LNCaP clone FGC (cell line): ENCODE results near the gene NKAIN4.

Source experiments
- DNase-seq: peaks from one replicate; pipeline ENCODE4 v3.0.0-alpha.2; 2011; ENCODE audit warnings: low read depth
- H3K4me3 ChIP-seq: 2 replicates; pipeline ENCODE4 v1.5.1; 2011; ENCODE audit warnings: mild to moderate bottlenecking, low read depth, low read length, control low read depth
- TF ChIP-seq, protein P1 (sequence below): IDR thresholded peaks from 2 replicates; pipeline ENCODE4 v1.5.1; 2012; ENCODE audit warnings: mild to moderate bottlenecking; ENCODE audit not compliant: control insufficient read depth, insufficient read depth; ENCODE audit errors: extremely low read depth

NKAIN4 gene

DNA sequence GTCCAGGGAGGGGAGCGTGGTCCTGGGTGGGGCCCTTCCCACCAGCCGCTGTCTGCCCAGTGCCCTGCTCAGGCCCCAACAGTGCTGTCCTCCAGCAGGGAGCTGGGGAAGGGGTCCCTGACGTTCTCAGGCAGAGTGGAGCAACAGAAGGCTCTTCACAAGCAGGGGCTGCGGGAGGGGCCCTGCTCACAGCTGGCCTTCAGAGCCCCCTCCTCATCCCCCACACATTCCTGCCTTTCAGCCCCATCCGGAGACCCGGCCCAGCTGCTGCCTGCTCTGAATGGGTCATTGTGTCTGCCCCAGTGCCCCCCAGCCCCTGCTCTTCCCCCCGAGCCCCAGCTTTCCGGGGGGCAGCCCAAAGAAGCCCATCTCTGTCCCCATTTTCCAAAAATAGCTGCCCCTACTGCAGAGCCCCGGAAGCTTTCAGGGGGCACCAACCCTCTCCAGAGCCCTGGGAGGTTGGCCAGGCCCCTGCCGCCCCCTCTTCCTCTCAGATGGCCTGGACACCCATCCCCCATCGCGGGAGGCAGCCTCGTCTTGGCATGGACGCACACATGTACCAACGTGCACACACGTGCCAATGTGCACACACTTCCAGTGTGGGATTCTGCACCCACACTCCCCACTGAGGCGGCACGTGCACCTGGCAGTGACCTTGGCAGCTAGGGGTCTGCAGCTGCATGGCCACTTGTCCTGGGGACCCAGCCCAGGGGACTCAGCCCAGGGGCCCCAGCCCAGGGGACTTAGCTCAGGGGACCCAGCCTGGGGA, 42.5 kb upstream of the NKAIN4 start:
- no peak for DNase-seq
- TF ChIP-seq, protein P1, sequence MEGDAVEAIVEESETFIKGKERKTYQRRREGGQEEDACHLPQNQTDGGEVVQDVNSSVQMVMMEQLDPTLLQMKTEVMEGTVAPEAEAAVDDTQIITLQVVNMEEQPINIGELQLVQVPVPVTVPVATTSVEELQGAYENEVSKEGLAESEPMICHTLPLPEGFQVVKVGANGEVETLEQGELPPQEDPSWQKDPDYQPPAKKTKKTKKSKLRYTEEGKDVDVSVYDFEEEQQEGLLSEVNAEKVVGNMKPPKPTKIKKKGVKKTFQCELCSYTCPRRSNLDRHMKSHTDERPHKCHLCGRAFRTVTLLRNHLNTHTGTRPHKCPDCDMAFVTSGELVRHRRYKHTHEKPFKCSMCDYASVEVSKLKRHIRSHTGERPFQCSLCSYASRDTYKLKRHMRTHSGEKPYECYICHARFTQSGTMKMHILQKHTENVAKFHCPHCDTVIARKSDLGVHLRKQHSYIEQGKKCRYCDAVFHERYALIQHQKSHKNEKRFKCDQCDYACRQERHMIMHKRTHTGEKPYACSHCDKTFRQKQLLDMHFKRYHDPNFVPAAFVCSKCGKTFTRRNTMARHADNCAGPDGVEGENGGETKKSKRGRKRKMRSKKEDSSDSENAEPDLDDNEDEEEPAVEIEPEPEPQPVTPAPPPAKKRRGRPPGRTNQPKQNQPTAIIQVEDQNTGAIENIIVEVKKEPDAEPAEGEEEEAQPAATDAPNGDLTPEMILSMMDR, result no peak
- H3K4me3 ChIP-seq, result no peak overlapping the region

DNA sequence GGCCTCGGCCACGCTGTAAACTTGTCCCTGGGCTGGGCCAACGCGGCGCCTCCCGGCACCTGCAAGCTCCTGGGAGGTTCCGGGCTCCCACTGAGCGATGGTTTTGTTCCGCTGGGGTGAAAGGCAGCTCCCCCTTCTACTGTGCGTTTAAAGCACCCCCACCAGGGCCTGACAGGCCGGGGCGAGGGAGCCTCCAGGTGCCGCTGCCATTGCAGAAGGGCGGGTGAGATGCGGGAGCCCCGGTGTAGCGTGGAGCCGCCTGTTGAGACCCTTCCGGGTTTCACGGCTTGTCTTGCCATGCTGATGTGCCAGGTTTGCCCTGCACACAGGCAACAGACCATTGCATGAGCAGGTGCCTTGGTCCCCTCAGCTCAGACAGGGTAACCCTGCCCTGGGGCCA, 41.6 kb upstream of the NKAIN4 start:
- no peak for DNase-seq
- TF ChIP-seq, protein P1, result no peak
- no peak overlapping the region for H3K4me3 ChIP-seq

DNA sequence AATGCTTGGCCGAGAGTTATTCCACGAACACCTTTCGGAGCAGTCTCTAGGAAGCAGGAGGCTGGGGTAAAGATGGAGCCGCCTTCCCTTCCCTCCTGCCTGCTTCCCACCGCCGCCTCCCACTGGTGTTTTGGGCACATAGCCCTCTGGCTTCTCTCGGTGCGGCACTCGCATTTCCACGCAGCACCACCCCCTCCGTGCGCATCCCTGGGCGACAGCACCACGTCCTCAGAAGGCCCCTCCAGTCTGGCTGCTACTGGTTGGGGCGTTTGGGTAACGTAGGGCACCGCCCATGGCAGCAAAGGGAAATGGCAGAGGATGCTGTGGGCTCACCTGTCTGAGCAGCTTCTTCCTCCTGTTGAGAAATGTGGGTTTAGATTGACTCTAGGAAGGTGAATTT, 41.2 kb upstream of the NKAIN4 start:
- DNase-seq, result no peak
- H3K4me3 ChIP-seq, result no peak overlapping the region
- TF ChIP-seq, protein P1, result no peak

DNA sequence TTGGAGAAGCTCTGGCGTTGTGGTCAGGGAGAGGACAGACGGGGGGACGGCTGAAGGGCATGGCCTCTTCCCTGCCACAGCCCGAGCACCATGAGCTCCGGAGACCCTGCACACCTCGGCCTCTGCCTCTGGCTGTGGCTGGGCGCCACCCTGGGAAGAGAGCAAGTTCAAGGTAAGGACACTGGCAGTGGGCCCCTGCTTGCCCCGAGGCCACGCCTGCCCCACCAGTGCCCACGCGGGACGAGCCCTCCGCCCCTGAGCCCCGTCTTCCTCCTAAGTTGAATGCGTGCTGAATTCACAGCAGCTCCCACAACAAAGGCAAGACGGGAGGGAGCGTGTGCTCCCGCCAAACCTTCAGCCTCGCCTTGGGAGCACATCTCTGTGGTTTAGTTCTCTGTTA, 40.8 kb upstream of the NKAIN4 start:
- no peak overlapping the region for H3K4me3 ChIP-seq
- DNase-seq, result no peak

DNA sequence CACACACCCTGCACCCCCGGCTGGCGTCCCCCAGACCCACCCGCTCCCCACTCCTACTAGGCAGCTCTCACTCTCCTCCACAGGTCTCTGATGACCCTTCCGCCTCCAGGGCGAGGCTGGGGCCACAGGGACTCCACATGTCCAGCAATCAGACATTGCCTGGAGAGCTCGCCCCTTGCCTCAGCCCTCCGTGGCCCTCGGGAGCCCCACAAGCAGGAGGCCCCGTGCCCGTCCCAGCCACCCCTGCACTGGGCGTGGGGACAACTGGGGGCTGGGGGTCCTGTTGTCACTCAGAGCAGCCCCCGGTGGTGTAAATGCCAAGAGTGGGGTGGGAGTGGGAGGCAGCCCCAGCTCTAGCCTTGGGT, 40.3 kb upstream of the NKAIN4 start:
- no peak for DNase-seq
- no peak overlapping the region for H3K4me3 ChIP-seq
- TF ChIP-seq, protein P1, result no peak

More for the DNA sequence above, 40.8 kb upstream of the NKAIN4 start:
- TF ChIP-seq, protein P1, result no peak

DNA sequence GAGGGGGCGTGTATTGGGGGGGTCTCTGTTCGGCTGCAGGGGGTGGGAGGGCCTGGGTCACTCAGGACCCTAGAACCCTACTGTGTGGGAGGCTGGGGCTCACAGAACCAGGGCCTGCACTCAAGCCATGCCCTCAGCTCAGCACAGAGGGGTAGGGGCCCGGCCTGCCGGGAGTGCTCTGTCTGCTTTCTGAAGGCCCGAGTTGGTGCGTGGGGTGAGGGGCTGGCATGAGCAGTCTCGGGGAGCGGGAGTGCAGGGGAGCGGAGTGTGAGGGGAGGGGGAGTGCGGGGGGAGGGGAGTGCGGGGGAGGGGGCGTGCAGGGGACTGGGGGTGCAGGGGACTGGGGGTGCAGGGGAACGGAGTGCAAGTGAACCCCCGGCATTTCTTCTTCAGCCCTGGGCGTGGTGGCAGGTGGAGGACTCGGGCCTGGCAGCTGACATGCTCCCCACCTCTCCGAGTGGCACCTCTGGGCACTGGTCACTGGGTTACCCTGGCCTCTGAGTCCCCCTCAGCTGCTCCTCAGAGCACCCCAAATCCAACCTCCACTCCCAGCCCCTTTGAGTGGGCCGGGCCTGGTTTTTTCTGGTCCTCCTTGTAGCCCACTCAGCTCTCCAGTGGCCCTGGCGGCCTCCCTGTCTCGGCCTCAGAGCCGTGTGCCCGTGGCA, 39.7 kb upstream of the NKAIN4 start:
- TF ChIP-seq, protein P1, result no peak
- DNase-seq, result no peak
- H3K4me3 ChIP-seq, result no peak overlapping the region
